HG03469 (cell line): ENCODE measurements around the gene CYTH2.

Experiments
- ATAC-seq: cut with Tn5 transposase; IDR thresholded peaks from one replicate; pipeline ENCODE4 v1.9.1; 2021; ENCODE audit warnings: mild to moderate bottlenecking, moderate library complexity, moderate number of reproducible peaks; ENCODE audit not compliant: unreplicated experiment

CYTH2 gene

GRCh38 chr19:48452289-48453190, 16.6 kb upstream of the CYTH2 start:
- no peak for ATAC-seq

- ATAC-seq: no peak
Measured at GRCh38 chr19:48454150-48454730, 14.9 kb upstream of the CYTH2 start.

- no peak for ATAC-seq
Measured at GRCh38 chr19:48455171-48455907, 13.8 kb upstream of the CYTH2 start, which contains the start of gene KCNJ14. Gene KCNJ14, plus strand, starts transcription at chr19:48455574. Its CDS starts 6,151 bp downstream, at chr19:48461725.

- ATAC-seq: no peak
Measured at GRCh38 chr19:48455908-48456562, 13.1 kb upstream of the CYTH2 start.

- ATAC-seq: no peak
Measured at GRCh38 chr19:48456864-48457263, 12.3 kb upstream of the CYTH2 start.

- ATAC-seq: no peak
Measured at GRCh38 chr19:48458016-48458415, 11.2 kb upstream of the CYTH2 start.

- no peak for ATAC-seq
Measured at GRCh38 chr19:48461651-48461981, 7.6 kb upstream of the CYTH2 start.

- no peak for ATAC-seq
Measured at GRCh38 chr19:48461982-48462655, 7.0 kb upstream of the CYTH2 start.

- no peak for ATAC-seq
Measured at GRCh38 chr19:48465215-48465614, 4.0 kb upstream of the CYTH2 start.

GRCh38 chr19:48466561-48467325, 2.4 kb upstream of the CYTH2 start:
- no peak for ATAC-seq

- ATAC-seq: peak; percentile 81
Measured at GRCh38 chr19:48468772-48469288, 339 bp upstream of the CYTH2 start.

- ATAC-seq: no peak
Measured at GRCh38 chr19:48469934-48470680, 938 bp downstream of the CYTH2 start.

- no peak for ATAC-seq
Measured at GRCh38 chr19:48470856-48471255, 1.7 kb downstream of the CYTH2 start.

GRCh38 chr19:48471836-48472235, 2.7 kb downstream of the CYTH2 start:
- no peak for ATAC-seq

- ATAC-seq: no peak
Measured at GRCh38 chr19:48473161-48473966, 4.2 kb downstream of the CYTH2 start.

- no peak for ATAC-seq
Measured at GRCh38 chr19:48474084-48474592, 5.0 kb downstream of the CYTH2 start.

GRCh38 chr19:48475369-48476068, 6.3 kb downstream of the CYTH2 start:
- ATAC-seq: no peak
